Lower lobe of right lung (tissue), 2 donors: ENCODE results near the gene UBXN10. TPM values are rescaled to one million over a fixed set of nuclear protein-coding genes. Genes with fewer than 3 reads are reported as not detected.

Experiments used
- ATAC-seq, 2 donors: fragments of 200-7000 bp; cut with Tn5 transposase; one replicate each; pipeline ENCODE4 v1.9.1; 2020 to 2022; ENCODE audit warnings: mild to moderate bottlenecking in 2 of 2, moderate library complexity in 2 of 2
- DNase-seq: peaks from one replicate; pipeline ENCODE4 v3.0.0-alpha.2; 2020
- H3K27ac ChIP-seq: fragments of 200-600 bp; one replicate; pipeline ENCODE4 v1.8.0; 2022
- H3K27me3 ChIP-seq: fragments of 200-600 bp; one replicate; pipeline ENCODE4 v1.8.0; 2022; ENCODE audit warnings: low read depth
- H3K36me3 ChIP-seq: fragments of 200-600 bp; one replicate; pipeline ENCODE4 v1.8.0; 2022; ENCODE audit warnings: mild to moderate bottlenecking
- H3K4me1 ChIP-seq: fragments of 200-600 bp; one replicate; pipeline ENCODE4 v1.8.0; 2022
- H3K4me3 ChIP-seq: fragments of 200-600 bp; one replicate; pipeline ENCODE4 v1.8.0; 2022; ENCODE audit warnings: mild to moderate bottlenecking
- H3K9me3 ChIP-seq: fragments of 200-600 bp; one replicate; pipeline ENCODE4 v1.8.0; 2022
- CTCF ChIP-seq: fragments of 200-600 bp; IDR thresholded peaks from one replicate; pipeline ENCODE4 v1.8.0; 2022; ENCODE audit warnings: antibody characterized with exemption, mild to moderate bottlenecking
- intact Hi-C: fragments of 100-400 bp; cut with DNase I; formaldehyde crosslinking; loops from one replicate; pipeline ENCODE4 v1.11.0; 2022
- total RNA-seq: library from RNA; stranded (reverse); fragmentation: NEBNext Ultra II Directional; extraction: Animal tissue kit (Norgen Biotek cat#: 25700); gene quantifications from one replicate; pipeline ENCODE4 v1.2.1, GENCODE V29; 2021
- donor health status: DM: no; HTN: yes; CAD: no; lungs with severe emphysema.

UBXN10 gene
- total RNA-seq, 1 donor from 2014 or later = 7.8 TPM

- TF ChIP-seq CTCF = no peak
- ATAC-seq (no peak), DNase-seq (no peak)
- Histone ChIP-seq H3K36me3 (no peaks in the 10 kb centered on the region), H3K4me3 (no peak overlapping the region), H3K27ac (no peak overlapping the region), H3K9me3 (no peaks in the 10 kb centered on the region), H3K4me1 (no peaks in the 10 kb centered on the region), H3K27me3 (peaks cover 55% of the 10 kb centered on the region)
- intact Hi-C loops = no loop called here
Observed at GRCh38 chr1:20234788-20235535, 49.1 kb downstream of the UBXN10 start.

- intact Hi-C loops = no loop called here
- DNase-seq (no peak), ATAC-seq (no peak)
- no peak for TF ChIP-seq CTCF
- H3K9me3 ChIP-seq = no peaks in the 10 kb centered on the region
- H3K4me1 ChIP-seq = no peaks in the 10 kb centered on the region
- no peak overlapping the region for H3K27ac ChIP-seq
- H3K36me3 ChIP-seq = no peaks in the 10 kb centered on the region
- H3K27me3 ChIP-seq = peaks cover 48% of the 10 kb centered on the region
- no peak overlapping the region for H3K4me3 ChIP-seq
Observed at GRCh38 chr1:20237646-20238045, 51.8 kb downstream of the UBXN10 start.

- Histone ChIP-seq H3K27me3 (peaks cover 34% of the 10 kb centered on the region), H3K36me3 (no peaks in the 10 kb centered on the region), H3K4me1 (no peaks in the 10 kb centered on the region), H3K9me3 (no peaks in the 10 kb centered on the region), H3K27ac (no peak overlapping the region), H3K4me3 (no peak overlapping the region)
- DNase-seq (no peak), ATAC-seq (no peak)
- no peak for TF ChIP-seq CTCF
- intact Hi-C loops = no loop called here
Observed at GRCh38 chr1:20240012-20240411, 54.1 kb downstream of the UBXN10 start.

- H3K4me3 ChIP-seq = no peak overlapping the region
- no peak for DNase-seq
- intact Hi-C loops = no loop called here
- no peaks in the 10 kb centered on the region for H3K36me3 ChIP-seq
- H3K27me3 ChIP-seq = peaks cover 33% of the 10 kb centered on the region
- ATAC-seq = no peak
- H3K9me3 ChIP-seq = no peaks in the 10 kb centered on the region
- H3K4me1 ChIP-seq = no peaks in the 10 kb centered on the region
- no peak overlapping the region for H3K27ac ChIP-seq
- TF ChIP-seq CTCF = no peak
Observed at GRCh38 chr1:20242890-20243479, 57.1 kb downstream of the UBXN10 start.

Other genes starting within 250 kb of the UBXN10 start
- gene PLA2G2A, start 206.5 kb upstream of the UBXN10 start, total RNA-seq = 181 TPM
- gene PLA2G5, start 115.9 kb upstream of the UBXN10 start, total RNA-seq = 7.4 TPM
- gene PLA2G2D, start 66.6 kb upstream of the UBXN10 start, total RNA-seq = 0.27 TPM
- not detected for gene PLA2G2F, start 46.8 kb upstream of the UBXN10 start, total RNA-seq
- gene PLA2G2C, start 422 bp downstream of the UBXN10 start, total RNA-seq = not detected
- 0.30 TPM for gene VWA5B1, start 104.8 kb downstream of the UBXN10 start, total RNA-seq